Measurements from ENCODE around the gene LYRM7.

LYRM7 gene

DNA sequence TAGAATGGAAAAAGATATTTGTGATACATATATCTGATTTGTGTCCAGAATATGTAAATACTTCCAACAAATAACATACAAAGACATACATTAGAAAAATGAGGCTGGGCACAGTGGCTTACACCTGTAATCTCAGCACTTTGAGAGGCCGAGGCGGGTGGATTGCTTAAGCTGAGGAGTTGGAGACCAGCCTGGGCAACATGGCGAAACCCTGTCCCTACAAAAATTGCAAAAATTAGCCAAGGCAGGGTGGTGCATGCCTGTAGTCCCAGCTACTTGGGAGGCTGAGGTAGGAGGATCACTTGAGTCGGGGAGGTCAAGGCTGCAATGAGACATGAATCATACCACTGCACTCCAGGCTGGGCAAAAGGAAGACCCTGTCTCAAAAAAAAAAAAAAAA, 47.0 kb downstream of the LYRM7 start:
- Histone ChIP-seq H3K36me3 (no peaks in the 10 kb centered on the region), H3K27ac (no peak overlapping the region), H3K4me1 (ENCODE audit: control insufficient read depth in 1 of 2, insufficient read depth in 1 of 2, low read depth in 1 of 2, low read length in 1 of 2) (no peaks in the 10 kb centered on the region), H3K9me3 (no peaks in the 10 kb centered on the region), H3K27me3 (no peaks in the 10 kb centered on the region), H3K4me3 (ENCODE audit: low read depth in 1 of 2, low read length in 1 of 2) (no peak overlapping the region)
- TF ChIP-seq, protein P1, sequence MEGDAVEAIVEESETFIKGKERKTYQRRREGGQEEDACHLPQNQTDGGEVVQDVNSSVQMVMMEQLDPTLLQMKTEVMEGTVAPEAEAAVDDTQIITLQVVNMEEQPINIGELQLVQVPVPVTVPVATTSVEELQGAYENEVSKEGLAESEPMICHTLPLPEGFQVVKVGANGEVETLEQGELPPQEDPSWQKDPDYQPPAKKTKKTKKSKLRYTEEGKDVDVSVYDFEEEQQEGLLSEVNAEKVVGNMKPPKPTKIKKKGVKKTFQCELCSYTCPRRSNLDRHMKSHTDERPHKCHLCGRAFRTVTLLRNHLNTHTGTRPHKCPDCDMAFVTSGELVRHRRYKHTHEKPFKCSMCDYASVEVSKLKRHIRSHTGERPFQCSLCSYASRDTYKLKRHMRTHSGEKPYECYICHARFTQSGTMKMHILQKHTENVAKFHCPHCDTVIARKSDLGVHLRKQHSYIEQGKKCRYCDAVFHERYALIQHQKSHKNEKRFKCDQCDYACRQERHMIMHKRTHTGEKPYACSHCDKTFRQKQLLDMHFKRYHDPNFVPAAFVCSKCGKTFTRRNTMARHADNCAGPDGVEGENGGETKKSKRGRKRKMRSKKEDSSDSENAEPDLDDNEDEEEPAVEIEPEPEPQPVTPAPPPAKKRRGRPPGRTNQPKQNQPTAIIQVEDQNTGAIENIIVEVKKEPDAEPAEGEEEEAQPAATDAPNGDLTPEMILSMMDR (IDR thresholded peaks at IDR 0.05), result no peak

DNA sequence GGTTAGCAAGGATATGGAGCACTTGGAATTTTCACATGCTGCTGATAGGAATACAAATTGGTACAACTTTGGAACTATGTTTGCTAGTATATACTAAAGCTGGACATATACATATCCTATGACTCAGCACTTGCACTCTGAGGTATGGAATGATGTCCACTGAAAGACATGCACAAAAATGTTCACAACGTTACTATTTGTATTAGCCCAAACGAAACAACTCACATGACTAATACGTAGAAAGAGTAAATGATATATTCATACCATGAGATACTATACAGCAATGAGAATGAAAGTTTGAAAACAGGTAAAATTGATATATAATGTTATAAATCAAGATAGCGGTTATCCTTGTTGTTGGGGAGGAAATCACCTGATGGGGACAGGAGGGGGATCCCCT, 47.6 kb downstream of the LYRM7 start:
- no peak overlapping the region for H3K27ac ChIP-seq
- no peaks in the 10 kb centered on the region for H3K27me3 ChIP-seq
- no peaks in the 10 kb centered on the region for H3K9me3 ChIP-seq
- no peaks in the 10 kb centered on the region for H3K36me3 ChIP-seq
- no peaks in the 10 kb centered on the region for H3K4me1 ChIP-seq (ENCODE audit: control insufficient read depth in 1 of 2, insufficient read depth in 1 of 2, low read depth in 1 of 2, low read length in 1 of 2)
- TF ChIP-seq, protein P1 (IDR thresholded peaks at IDR 0.05), result no peak
- H3K4me3 ChIP-seq (ENCODE audit: low read depth in 1 of 2, low read length in 1 of 2), result no peak overlapping the region

DNA sequence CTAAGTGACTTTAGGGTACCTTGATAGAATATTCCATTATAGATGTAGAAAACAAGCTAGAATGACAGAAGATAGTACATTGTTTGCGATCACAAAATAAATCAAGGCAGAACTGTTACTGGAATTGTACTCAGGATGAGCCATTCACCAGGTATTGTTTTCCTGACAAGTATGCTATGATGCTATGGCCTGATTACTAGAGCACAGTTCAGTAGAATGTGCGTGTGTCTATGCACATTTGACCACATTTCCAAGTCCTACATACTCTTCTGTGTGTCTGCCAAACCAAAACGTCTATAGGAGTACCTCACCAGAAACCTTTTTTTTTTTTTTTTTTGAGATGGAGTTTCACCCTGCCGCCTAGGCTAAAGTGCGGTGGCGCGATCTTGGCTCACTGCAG, 49.8 kb downstream of the LYRM7 start:
- Histone ChIP-seq H3K4me1 (ENCODE audit: control insufficient read depth in 1 of 2, insufficient read depth in 1 of 2, low read depth in 1 of 2, low read length in 1 of 2) (no peaks in the 10 kb centered on the region), H3K27ac (no peak overlapping the region), H3K9me3 (no peaks in the 10 kb centered on the region), H3K36me3 (no peaks in the 10 kb centered on the region), H3K4me3 (ENCODE audit: low read depth in 1 of 2, low read length in 1 of 2) (no peak overlapping the region), H3K27me3 (no peaks in the 10 kb centered on the region)
- TF ChIP-seq, protein P1 (IDR thresholded peaks at IDR 0.05), result no peak

DNA sequence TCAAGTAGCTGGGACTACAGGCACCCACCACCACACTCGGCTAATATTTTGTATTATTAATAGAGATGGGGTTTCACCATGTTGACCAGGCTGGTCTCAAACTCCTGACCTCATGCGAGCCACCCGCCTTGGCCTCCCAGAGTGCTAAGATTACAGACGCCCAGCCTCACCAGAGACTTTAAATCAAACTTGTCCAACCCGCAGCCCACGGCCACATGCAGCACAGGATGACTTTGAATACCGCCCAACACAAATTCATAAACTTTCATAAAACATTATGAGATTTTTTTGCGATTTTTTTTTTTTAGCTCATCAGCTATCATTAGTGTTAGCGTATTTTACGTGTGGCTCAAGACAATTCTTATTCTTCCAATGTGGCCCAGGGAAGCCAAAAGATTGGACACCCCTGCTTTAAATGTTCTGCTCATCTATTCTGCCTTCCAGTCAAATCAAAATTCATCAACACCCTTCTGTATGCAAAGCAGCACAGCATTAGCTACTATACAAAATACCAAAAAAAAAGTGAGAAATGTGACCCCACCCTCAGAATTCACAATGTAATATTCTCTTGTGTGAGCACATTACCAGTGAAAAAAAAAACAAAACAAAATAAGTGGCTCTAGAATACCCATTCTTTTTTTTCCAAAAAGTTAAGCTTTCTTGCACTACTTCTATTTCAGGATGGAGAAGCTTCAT, 50.4 kb downstream of the LYRM7 start:
- no peaks in the 10 kb centered on the region for H3K27me3 ChIP-seq
- TF ChIP-seq, protein P1 (IDR thresholded peaks at IDR 0.05), result no peak
- no peaks in the 10 kb centered on the region for H3K4me1 ChIP-seq (ENCODE audit: control insufficient read depth in 1 of 2, insufficient read depth in 1 of 2, low read depth in 1 of 2, low read length in 1 of 2)
- H3K4me3 ChIP-seq (ENCODE audit: low read depth in 1 of 2, low read length in 1 of 2), result no peak overlapping the region
- H3K27ac ChIP-seq, result no peak overlapping the region
- H3K36me3 ChIP-seq, result no peaks in the 10 kb centered on the region
- H3K9me3 ChIP-seq, result no peaks in the 10 kb centered on the region

DNA sequence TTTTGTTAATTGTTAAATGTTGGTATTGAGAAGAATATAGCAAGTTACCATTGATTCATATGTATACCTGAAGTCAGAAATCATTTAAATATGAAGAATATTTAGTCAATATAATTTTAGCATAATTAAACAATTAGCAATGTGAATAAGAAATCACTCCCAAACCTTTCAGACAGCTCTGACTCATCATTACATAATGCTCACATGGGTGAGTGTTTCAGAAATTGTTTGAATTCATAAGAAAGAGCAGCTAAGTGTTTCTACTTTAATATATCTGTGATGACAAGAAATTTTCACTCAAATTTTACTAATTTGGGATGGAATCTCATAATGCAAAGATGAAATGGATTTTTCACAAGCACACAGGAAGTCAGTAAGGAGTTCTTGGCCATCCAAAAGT, 51.1 kb downstream of the LYRM7 start:
- Histone ChIP-seq H3K4me1 (ENCODE audit: control insufficient read depth in 1 of 2, insufficient read depth in 1 of 2, low read depth in 1 of 2, low read length in 1 of 2) (no peaks in the 10 kb centered on the region), H3K27ac (no peak overlapping the region)

More for the DNA sequence above, 51.1 kb downstream of the LYRM7 start:
- H3K4me3 ChIP-seq (ENCODE audit: low read depth in 1 of 2, low read length in 1 of 2), result no peak overlapping the region
- H3K36me3 ChIP-seq, result no peaks in the 10 kb centered on the region
- TF ChIP-seq, protein P1 (IDR thresholded peaks at IDR 0.05), result no peak
- no peaks in the 10 kb centered on the region for H3K9me3 ChIP-seq
- H3K27me3 ChIP-seq, result no peaks in the 10 kb centered on the region

Measured in neutrophil (primary cell).